Heart right ventricle (tissue), 16 donors: Measurements from ENCODE around the gene UBXN2A. TPM values are rescaled to one million over a fixed set of nuclear protein-coding genes. Genes with fewer than 3 reads are reported as not detected.
"Not testable (repeated sequence)": the region's sequence is repeated elsewhere in the genome, so short reads cannot be mapped to it uniquely, and the experiment has no call there.

ENCODE experiments used
- ATAC-seq, 8 donors: fragments of 200-7000 bp; cut with Tn5 transposase; one replicate each; pipeline ENCODE4 v1.9.1; 2020; ENCODE audit warnings: mild to moderate bottlenecking in 8 of 8, moderate library complexity in 8 of 8, moderate number of reproducible peaks in 1 of 8
- DNase-seq, 2 donors: peaks; one replicate each; pipeline ENCODE4 v3.0.0-alpha.2; 2020
- H3K27ac ChIP-seq, 10 donors: fragments of 200-600 bp; sonication (generic) in 2 of 10; one replicate each; pipeline versions ENCODE4 v1.5.0 to v1.8.0; 2020 to 2022; ENCODE audit warnings: mild to moderate bottlenecking in 3 of 10
- H3K27me3 ChIP-seq, 7 donors: fragments of 200-600 bp; one replicate each; pipeline ENCODE4 v1.8.0; 2021 to 2022; ENCODE audit warnings: mild to moderate bottlenecking in 2 of 7
- H3K36me3 ChIP-seq, 9 donors: fragments of 200-600 bp; sonication (generic) in 1 of 9; one replicate each; pipeline versions ENCODE4 v1.5.0 to v1.8.0; 2020 to 2022; ENCODE audit warnings: mild to moderate bottlenecking in 2 of 9
- H3K4me1 ChIP-seq, 9 donors: fragments of 200-600 bp; sonication (generic) in 1 of 9; one replicate each; pipeline versions ENCODE4 v1.5.0 to v1.8.0; 2020 to 2022; ENCODE audit warnings: mild to moderate bottlenecking in 4 of 9
- H3K4me3 ChIP-seq, 10 donors: fragments of 200-600 bp; sonication (generic) in 2 of 10; one replicate each; pipeline versions ENCODE4 v1.5.0 to v1.8.0; 2020 to 2022; ENCODE audit warnings: mild to moderate bottlenecking in 7 of 10, moderate library complexity in 2 of 10
- H3K9me3 ChIP-seq, 11 donors: fragments of 200-600 bp in 10 of 11; sonication (generic) in 2 of 11; one replicate each; pipeline versions ENCODE4 v1.5.0 to v1.8.0; 2013 to 2022; ENCODE audit warnings: mild to moderate bottlenecking in 2 of 11, control low read depth in 1 of 11, moderate library complexity in 1 of 11
- CTCF ChIP-seq, 9 donors: fragments of 200-600 bp; sonication (generic) in 2 of 9; IDR thresholded peaks; one replicate each; pipeline versions ENCODE4 v1.5.0 to v1.8.0; 2021 to 2022; ENCODE audit warnings: antibody characterized with exemption in 9 of 9, mild to moderate bottlenecking in 5 of 9, moderate library complexity in 1 of 9
- WGBS, 2 donors: extraction: QIAGEN DNeasy Blood & Tissue Kit; methylation state at CpG; one replicate each; pipeline ENCODE4 v1.1.7; 2013; ENCODE audit warnings: inconsistent platforms in 1 of 2; 5-methylcytosine and 5-hydroxymethylcytosine counted together
- intact Hi-C, 10 donors: fragments of 100-400 bp; cut with DNase I; formaldehyde crosslinking; loops; one replicate each; pipeline versions ENCODE4 v1.11.1 to v1.14.2; 2022
- polyA plus RNA-seq, 2 donors: library from polyadenylated mRNA; stranded (reverse); fragments of 200-250 nt; gene quantifications; one replicate each; pipeline ENCODE4 v1.2.3, GENCODE V29; 2013
- total RNA-seq, 10 donors: library from RNA; stranded (reverse); fragmentation: NEBNext Ultra II Directional in 3 of 10; extraction: Animal tissue kit (Norgen Biotek cat#: 25700) in 3 of 10; gene quantifications; one replicate each; pipeline versions ENCODE4 v1.2.1 to v1.2.4, GENCODE V29; 2021 to 2023
- donor health status: Arrhythmogenic right ventricular cardiomyopathy.
- donor health status: ischemic (EF 13 %, LVEDD 7.1; RV severe dilation, severe dysfunction).
- donor health status: healthy with polysubstance abuse.
- donor health status: DM: no; HTN: yes; CAD: no.
- donor health status: DM: no; HTN: no; CAD: no.
- donor health status: ischemic (EF 25% LVEDD 6.9; RV normal size, moderate dysfunction).
- donor health status: ischemic (EF 25% LVEDD 5.7; RV mildly dilated, moderate dysfunction).
- donor health status: healthy.
- donor health status: DM: yes; HTN: yes; CAD: no.
- donor health status: Ischemic cardiomyopathy.
- donor health status: ischemic (EF 35%, LVEDD 5.7; RV mildly dilated, moderate dysfunction).
- donor health status: nonischemic (EF 11% LVEDD 7.7; RV severe dilation, severe dysfunction).
- donor health status: DM: yes; HTN: yes; CAD: no.
- donor health status: PGD.
- donor health status: ischemic (EF 29% LVEDD 5.4; RV normal size, mild dysfunction).
- donor health status: nonischemic (EF 23%, LVEDD 6.1; RV moderate dilation, normal function).

The UBXN2A gene
- total and polyA plus RNA-seq, 12 donors: 7.9 to 23.8 (median 19.7) TPM

- ATAC-seq (no peak), DNase-seq (no peak)
- intact Hi-C loops: no loop called here
- H3K4me3 ChIP-seq: no peak overlapping the region
- H3K36me3 ChIP-seq: no peaks in the 10 kb centered on the region
- no peak overlapping the region for H3K27ac ChIP-seq
- WGBS, 2 donors: 78 to 80% methylated on average over 7 of the region's 7 CpGs
- H3K9me3 ChIP-seq: no peaks in the 10 kb centered on the region
- H3K4me1 ChIP-seq: peaks cover 0 to 17% (median 12%) of the 10 kb centered on the region in 9 donors
- H3K27me3 ChIP-seq: peaks cover 13 to 45% (median 27%) of the 10 kb centered on the region in 7 donors
- no peak for TF ChIP-seq CTCF (IDR thresholded peaks at IDR 0.05)
Observed at GRCh38 chr2:24011250-24012104, 71.2 kb downstream of the UBXN2A start.

- no peak for DNase-seq
- intact Hi-C loops: no loop called here
- WGBS, 2 donors: 76 to 81% methylated on average over 9 of the region's 9 CpGs
Observed at GRCh38 chr2:24012521-24013188, 72.4 kb downstream of the UBXN2A start.

GRCh38 chr2:24014902-24015301, 74.6 kb downstream of the UBXN2A start:
- ATAC-seq, H3K27ac ChIP-seq, H3K4me3 ChIP-seq, DNase-seq, H3K9me3 ChIP-seq, intact Hi-C loops, H3K36me3 ChIP-seq: not testable (repeated sequence)
- 92 to 97% methylated on average over 6 of the region's 6 CpGs for WGBS, 2 donors
- peaks cover 0 to 10% (median 7%) of the 10 kb centered on the region in 9 donors for H3K4me1 ChIP-seq
- H3K27me3 ChIP-seq: peaks cover 7 to 28% (median 19%) of the 10 kb centered on the region in 7 donors

More at GRCh38 chr2:24012521-24013188, 72.4 kb downstream of the UBXN2A start:
- Histone ChIP-seq H3K4me3 (no peak overlapping the region), H3K27me3 (peaks cover 13 to 45% (median 27%) of the 10 kb centered on the region in 7 donors), H3K27ac (no peak overlapping the region), H3K36me3 (no peaks in the 10 kb centered on the region), H3K9me3 (no peaks in the 10 kb centered on the region), H3K4me1 (peaks cover 0 to 17% (median 12%) of the 10 kb centered on the region in 9 donors)
- ATAC-seq: no peak
- no peak for TF ChIP-seq CTCF (IDR thresholded peaks at IDR 0.05)

- intact Hi-C loops: no loop called here
- ATAC-seq (no peak), DNase-seq (no peak)
- Histone ChIP-seq H3K36me3 (no peaks in the 10 kb centered on the region), H3K27ac (no peak overlapping the region), H3K9me3 (no peaks in the 10 kb centered on the region), H3K4me1 (peaks cover 0 to 2% (median 0%) of the 10 kb centered on the region in 9 donors), H3K4me3 (no peak overlapping the region), H3K27me3 (peaks cover 0 to 19% (median 10%) of the 10 kb centered on the region in 7 donors)
- TF ChIP-seq CTCF (IDR thresholded peaks at IDR 0.05): no peak
- 74% methylated on average over 11 of the region's 11 CpGs for WGBS, 2 donors
Observed at GRCh38 chr2:24015562-24016375, 75.5 kb downstream of the UBXN2A start.
